Measurements from ENCODE around the gene ADCY1. TPM values are rescaled to one million over a fixed set of nuclear protein-coding genes. Genes with fewer than 3 reads are reported as not detected.
A peak's percentile ranks its signal among the peaks of the same experiment; 100 is the strongest.

Gene ADCY1
- total RNA-seq, 6 donors from 2014 or later: 0.46 to 4.1 (median 1.2) TPM

GRCh38 chr7:45699015-45699309 is 124.8 kb downstream of the ADCY1 start:
- no peak for DNase-seq

GRCh38 chr7:45699726-45700390 is 125.7 kb downstream of the ADCY1 start:
- Histone ChIP-seq H3K4me1 (peaks cover 0 to 10% (median 2%) of the 10 kb centered on the region in 4 donors), H3K36me3 (no peaks in the 10 kb centered on the region), H3K27ac (peak overlapping the region in 3 of 4 donors; percentile 19 to 70 (median 38)), H3K27me3 (no peaks in the 10 kb centered on the region), H3K9me3 (no peaks in the 10 kb centered on the region), H3K4me3 (no peak overlapping the region)
- no peak for TF ChIP-seq CTCF (IDR thresholded peaks at IDR 0.05)
- no peak for TF ChIP-seq POLR2A (IDR thresholded peaks at IDR 0.05)
- no peak for TF ChIP-seq POLR2AphosphoS5 (IDR thresholded peaks at IDR 0.05)
- TF ChIP-seq EP300 (IDR thresholded peaks at IDR 0.05): no peak
- no peak for ATAC-seq (ENCODE audit: low FRiP score in 2 of 2)
- 83 to 93% methylated on average over 7 to 11 of the region's 11 CpGs for WGBS, 2 donors
- peak in 1 of 2 donors; percentile 17 for DNase-seq

More at GRCh38 chr7:45699015-45699309, 124.8 kb downstream of the ADCY1 start:
- Histone ChIP-seq H3K4me1 (peaks cover 0 to 10% (median 2%) of the 10 kb centered on the region in 4 donors), H3K27me3 (no peaks in the 10 kb centered on the region), H3K27ac (peak overlapping the region in 1 of 4 donors; percentile 70), H3K9me3 (no peaks in the 10 kb centered on the region), H3K4me3 (no peak overlapping the region), H3K36me3 (no peaks in the 10 kb centered on the region)
- ATAC-seq (ENCODE audit: low FRiP score in 2 of 2): no peak
- TF ChIP-seq POLR2A (IDR thresholded peaks at IDR 0.05) (no peak), EP300 (IDR thresholded peaks at IDR 0.05) (no peak), POLR2AphosphoS5 (IDR thresholded peaks at IDR 0.05) (no peak), CTCF (IDR thresholded peaks at IDR 0.05) (no peak)

- ATAC-seq (ENCODE audit: low FRiP score in 2 of 2) (peak in 1 of 2 donors; percentile 35), DNase-seq (peak in 1 of 2 donors; percentile 32)
- Histone ChIP-seq H3K9me3 (no peaks in the 10 kb centered on the region), H3K36me3 (no peaks in the 10 kb centered on the region), H3K4me3 (no peak overlapping the region), H3K4me1 (peaks cover 0 to 10% (median 2%) of the 10 kb centered on the region in 4 donors), H3K27ac (peak overlapping the region in 3 of 4 donors; percentile 19 to 70 (median 38)), H3K27me3 (no peaks in the 10 kb centered on the region)
- 33 to 37% methylated on average over 2 of the region's 2 CpGs for WGBS, 2 donors
- peak in 1 of 4 donors; percentile 0 for TF ChIP-seq EP300 (IDR thresholded peaks at IDR 0.05)
- no peak for TF ChIP-seq POLR2A (IDR thresholded peaks at IDR 0.05)
- TF ChIP-seq POLR2AphosphoS5 (IDR thresholded peaks at IDR 0.05): peak in 1 of 2 donors; percentile 64
Observed at GRCh38 chr7:45700556-45700955, 126.4 kb downstream of the ADCY1 start.

GRCh38 chr7:45701701-45702510 is 127.7 kb downstream of the ADCY1 start:
- WGBS, 2 donors: 81 to 87% methylated on average over 16 to 18 of the region's 18 CpGs
- H3K27me3 ChIP-seq: no peaks in the 10 kb centered on the region
- DNase-seq: peak; percentile 14 to 27

More at GRCh38 chr7:45701701-45702510, 127.7 kb downstream of the ADCY1 start:
- Histone ChIP-seq H3K4me1 (peaks cover 0 to 10% (median 2%) of the 10 kb centered on the region in 4 donors), H3K4me3 (no peak overlapping the region), H3K36me3 (no peaks in the 10 kb centered on the region), H3K27ac (peak overlapping the region in 1 of 4 donors; percentile 6), H3K9me3 (no peaks in the 10 kb centered on the region)
- no peak for ATAC-seq (ENCODE audit: low FRiP score in 2 of 2)
- TF ChIP-seq POLR2A (IDR thresholded peaks at IDR 0.05) (no peak), CTCF (IDR thresholded peaks at IDR 0.05) (no peak), EP300 (IDR thresholded peaks at IDR 0.05) (no peak), POLR2AphosphoS5 (IDR thresholded peaks at IDR 0.05) (no peak)
